ENCODE data around the gene CEND1. TPM values are rescaled to one million over a fixed set of nuclear protein-coding genes. Genes with fewer than 3 reads are reported as not detected.

CEND1 gene
- polyA plus RNA-seq, 12 donors = 0.13 to 0.77 (median 0.36) TPM; not detected in 2

- no peak for DNase-seq
Measured at GRCh38 chr11:812390-812789, 22.5 kb upstream of the CEND1 start.

GRCh38 chr11:811446-812245, 21.8 kb upstream of the CEND1 start:
- DNase-seq = no peak

- no peak for DNase-seq
Measured at GRCh38 chr11:810040-810567, 20.2 kb upstream of the CEND1 start.

GRCh38 chr11:809287-810039, 19.6 kb upstream of the CEND1 start, which contains the start of gene RPLP2:
TSS of gene RPLP2 (plus strand) at chr11:809967. CDS start at chr11:810235, 268 bp downstream.
- peak; percentile 99 for DNase-seq

- DNase-seq = no peak
Measured at GRCh38 chr11:808427-809286, 18.8 kb upstream of the CEND1 start.

GRCh38 chr11:804599-804964, 14.7 kb upstream of the CEND1 start:
- no peak for DNase-seq

- DNase-seq = no peak
Measured at GRCh38 chr11:803770-804598, 14.1 kb upstream of the CEND1 start.

GRCh38 chr11:803467-803742, 13.5 kb upstream of the CEND1 start:
- no peak for DNase-seq

- DNase-seq = no peak
Measured at GRCh38 chr11:802693-803466, 13.0 kb upstream of the CEND1 start.

- no peak for DNase-seq
Measured at GRCh38 chr11:802018-802617, 12.2 kb upstream of the CEND1 start.

- no peak for DNase-seq
Measured at GRCh38 chr11:801097-801780, 11.3 kb upstream of the CEND1 start.

- DNase-seq = no peak
Measured at GRCh38 chr11:800473-800872, 10.6 kb upstream of the CEND1 start.

GRCh38 chr11:799641-800316, 9.9 kb upstream of the CEND1 start:
- no peak for DNase-seq

GRCh38 chr11:798093-798713, 8.3 kb upstream of the CEND1 start, which contains the start of gene SLC25A22:
TSS of gene SLC25A22 (minus strand) at chr11:798281. CDS start at chr11:795006, 3,275 bp downstream.
- DNase-seq = peak; percentile 80

GRCh38 chr11:797296-798092, 7.6 kb upstream of the CEND1 start:
- DNase-seq = peak; percentile 84

GRCh38 chr11:796565-797295, 6.8 kb upstream of the CEND1 start:
- DNase-seq = no peak
